Esophagus muscularis mucosa (tissue), 4 donors: ENCODE measurements around the gene NLRP9.

Source experiments
- CTCF ChIP-seq, 3 experiments: fragments of 200-600 bp in 2 of 3; fragments of 450-650 bp in 1 of 3; sonication (generic) in 2 of 3; IDR thresholded peaks; one replicate each; pipeline ENCODE4 v1.5.1; 2017 to 2019; ENCODE audit warnings: antibody characterized with exemption in 3 of 3, mild to moderate bottlenecking in 2 of 3, moderate library complexity in 1 of 3
- EP300 ChIP-seq: sonication (generic); formaldehyde crosslinking; IDR thresholded peaks from one replicate; pipeline ENCODE4 v1.6.1; 2017; ENCODE audit warnings: antibody characterized with exemption
- POLR2A ChIP-seq: fragments of 450-650 bp; IDR thresholded peaks from one replicate; pipeline ENCODE4 v1.6.1; 2017; ENCODE audit warnings: antibody characterized with exemption, moderate library complexity, mild to moderate bottlenecking, low read depth
- POLR2AphosphoS5 ChIP-seq, 2 donors: sonication (generic); formaldehyde crosslinking; IDR thresholded peaks; one replicate each; pipeline ENCODE4 v1.6.1; 2017; ENCODE audit warnings: antibody characterized with exemption in 2 of 2

- no peak for TF ChIP-seq CTCF (IDR thresholded peaks at IDR 0.05)
- TF ChIP-seq POLR2A: no peak
- TF ChIP-seq POLR2AphosphoS5 (IDR thresholded peaks at IDR 0.05): no peak
- TF ChIP-seq EP300: no peak
Measured at GRCh38 chr19:55683449-55684261, 54.5 kb downstream of the NLRP9 start.
